Mesendoderm (in vitro differentiated cells): ENCODE data around the gene EXD3.

Experiments used
- DNase-seq: peaks from one replicate; pipeline ENCODE4 v3.0.0; 2013
- H2AK5ac ChIP-seq: 2 replicates; pipeline ENCODE4 v1.6.1; 2013; ENCODE audit warnings: low read length, inconsistent platforms
- H2BK120ac ChIP-seq: 2 replicates; pipeline ENCODE4 v1.6.1; 2013; ENCODE audit warnings: low read depth, mild to moderate bottlenecking, low read length, moderate library complexity, mixed read lengths
- H2BK15ac ChIP-seq: replicated peaks from 2 replicates; pipeline ENCODE4 v1.6.1; 2013; ENCODE audit warnings: low read depth, mild to moderate bottlenecking, moderate library complexity
- H2BK5ac ChIP-seq: 2 replicates; pipeline ENCODE4 v1.6.1; 2013; ENCODE audit warnings: low read length, inconsistent platforms
- H3K18ac ChIP-seq: 2 replicates; pipeline ENCODE4 v1.6.1; 2013; ENCODE audit warnings: mild to moderate bottlenecking, low read length, mixed read lengths
- H3K23ac ChIP-seq: one replicate; pipeline ENCODE4 v1.6.1; 2013; ENCODE audit warnings: low read length
- H3K27ac ChIP-seq: 2 replicates; pipeline ENCODE4 v1.5.1; 2013; ENCODE audit warnings: low read depth, mild to moderate bottlenecking, inconsistent platforms, low read length, moderate library complexity
- H3K27me3 ChIP-seq: 2 replicates; pipeline ENCODE4 v1.6.1; 2013; ENCODE audit warnings: low read length, control low read depth, mild to moderate bottlenecking, inconsistent platforms; ENCODE audit not compliant: insufficient read depth, poor library complexity
- H3K36me3 ChIP-seq: 2 replicates; pipeline ENCODE4 v1.6.1; 2013; ENCODE audit warnings: low read length, inconsistent platforms; ENCODE audit not compliant: control insufficient read depth, insufficient read depth
- H3K4ac ChIP-seq: one replicate; pipeline ENCODE4 v1.6.1; 2013; ENCODE audit warnings: low read depth, mild to moderate bottlenecking, low read length, moderate library complexity
- H3K4me1 ChIP-seq: 2 replicates; pipeline ENCODE4 v1.6.1; 2013; ENCODE audit warnings: low read depth, low read length, inconsistent platforms; ENCODE audit not compliant: control insufficient read depth
- H3K4me2 ChIP-seq: 2 replicates; pipeline ENCODE4 v1.6.1; 2013; ENCODE audit warnings: low read length
- H3K4me3 ChIP-seq: 2 replicates; pipeline ENCODE4 v1.5.1; 2013; ENCODE audit warnings: mild to moderate bottlenecking, low read length
- H3K56ac ChIP-seq: one replicate; pipeline ENCODE4 v1.6.1; 2013; ENCODE audit warnings: low read length
- H3K79me1 ChIP-seq: 2 replicates; pipeline ENCODE4 v1.6.1; 2013; ENCODE audit warnings: low read length, inconsistent platforms
- H3K79me2 ChIP-seq: 2 replicates; pipeline ENCODE4 v1.6.1; 2013; ENCODE audit warnings: mild to moderate bottlenecking, low read length; ENCODE audit not compliant: control insufficient read depth, insufficient read depth
- H3K9ac ChIP-seq: 2 replicates; pipeline ENCODE4 v1.6.1; 2013; ENCODE audit warnings: low read length, inconsistent platforms
- H4K5ac ChIP-seq: one replicate; pipeline ENCODE4 v1.6.1; 2013; ENCODE audit warnings: low read length
- H4K8ac ChIP-seq: one replicate; pipeline ENCODE4 v1.6.1; 2013; ENCODE audit warnings: low read depth, mild to moderate bottlenecking, control low read depth, low read length, moderate library complexity
- WGBS: extraction: QIAGEN DNeasy Blood & Tissue Kit; methylation state at CpG from one replicate; pipeline ENCODE4 v1.1.7; 2013; ENCODE audit warnings: low lambda C conversion rate, missing lambda C conversion rate; ENCODE audit not compliant: insufficient coverage; ENCODE audit errors: extremely low coverage; 5-methylcytosine and 5-hydroxymethylcytosine counted together

EXD3 gene

DNA sequence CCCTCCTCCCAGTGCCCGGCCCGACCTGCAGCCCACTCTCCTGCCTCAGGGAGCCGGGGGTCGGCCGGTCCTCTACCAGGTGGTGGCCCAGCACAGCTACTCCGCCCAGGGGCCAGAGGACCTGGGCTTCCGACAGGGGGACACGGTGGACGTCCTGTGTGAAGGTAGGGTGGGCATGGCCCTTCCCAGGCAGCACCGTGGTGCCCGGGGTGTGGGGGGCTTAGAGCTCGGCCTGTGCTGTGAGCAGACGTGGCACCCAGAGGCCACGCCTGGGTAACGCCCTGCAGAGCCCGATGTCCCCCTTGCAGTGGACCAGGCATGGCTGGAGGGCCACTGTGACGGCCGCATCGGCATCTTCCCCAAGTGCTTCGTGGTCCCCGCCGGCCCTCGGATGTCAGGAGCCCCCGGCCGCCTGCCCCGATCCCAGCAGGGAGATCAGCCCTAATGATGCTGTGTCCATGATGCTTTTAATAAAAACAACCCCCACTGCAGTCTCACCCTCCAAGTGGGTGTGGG is 11.0 kb upstream of the EXD3 start:
- Histone ChIP-seq H3K4me1 (no peaks in the 10 kb centered on the region), H3K23ac (no peak overlapping the region), H3K18ac (no peak overlapping the region), H3K27ac (no peak overlapping the region), H3K79me1 (no peaks in the 10 kb centered on the region), H3K4me2 (no peak overlapping the region), H3K79me2 (no peaks in the 10 kb centered on the region), H2AK5ac (no peak overlapping the region), H2BK5ac (no peak overlapping the region), H2BK120ac (no peak overlapping the region), H3K4me3 (no peak overlapping the region), H3K36me3 (no peaks in the 10 kb centered on the region), H3K4ac (no peak overlapping the region), H3K27me3 (no peaks in the 10 kb centered on the region), H2BK15ac (no peak overlapping the region), H4K8ac (no peak overlapping the region), H4K5ac (no peak overlapping the region), H3K9ac (no peak overlapping the region), H3K56ac (no peak overlapping the region)
- WGBS = no CpG with 5 or more reads among the region's 26 CpGs
- DNase-seq = no peak

DNA sequence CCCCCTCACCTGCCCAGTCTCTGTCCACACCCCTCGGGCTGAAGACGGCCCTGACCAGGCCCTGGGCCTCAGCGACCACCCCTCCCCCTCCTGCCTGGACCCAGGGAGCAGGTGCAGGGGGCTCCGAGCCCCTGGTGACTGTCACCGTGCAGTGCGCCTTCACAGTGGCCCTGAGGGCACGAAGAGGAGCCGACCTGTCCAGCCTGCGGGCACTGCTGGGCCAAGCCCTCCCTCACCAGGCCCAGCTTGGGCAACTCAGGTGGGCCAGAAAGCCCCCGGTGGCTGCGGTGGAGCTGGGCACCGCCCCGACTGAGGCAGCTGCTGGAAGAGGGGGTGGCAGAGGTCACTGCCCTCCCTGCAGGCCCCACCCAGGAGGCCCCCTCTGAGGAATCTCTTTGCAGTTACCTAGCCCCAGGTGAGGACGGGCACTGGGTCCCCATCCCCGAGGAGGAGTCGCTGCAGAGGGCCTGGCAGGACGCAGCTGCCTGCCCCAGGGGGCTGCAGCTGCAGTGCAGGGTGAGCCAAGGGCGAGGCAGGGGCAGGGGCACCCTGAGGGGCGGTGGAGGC is 10.5 kb upstream of the EXD3 start:
- Histone ChIP-seq H4K8ac (no peak overlapping the region), H3K4ac (no peak overlapping the region), H2BK5ac (no peak overlapping the region), H3K4me1 (no peaks in the 10 kb centered on the region), H2BK120ac (no peak overlapping the region), H2AK5ac (no peak overlapping the region), H3K36me3 (no peaks in the 10 kb centered on the region), H3K56ac (no peak overlapping the region), H3K18ac (no peak overlapping the region), H3K27ac (no peak overlapping the region), H3K4me2 (no peak overlapping the region), H3K4me3 (no peak overlapping the region), H3K27me3 (no peaks in the 10 kb centered on the region), H4K5ac (no peak overlapping the region), H3K79me2 (no peaks in the 10 kb centered on the region), H3K9ac (no peak overlapping the region), H3K79me1 (no peaks in the 10 kb centered on the region), H2BK15ac (no peak overlapping the region), H3K23ac (no peak overlapping the region)
- DNase-seq = no peak
- WGBS = no CpG with 5 or more reads among the region's 19 CpGs

DNA sequence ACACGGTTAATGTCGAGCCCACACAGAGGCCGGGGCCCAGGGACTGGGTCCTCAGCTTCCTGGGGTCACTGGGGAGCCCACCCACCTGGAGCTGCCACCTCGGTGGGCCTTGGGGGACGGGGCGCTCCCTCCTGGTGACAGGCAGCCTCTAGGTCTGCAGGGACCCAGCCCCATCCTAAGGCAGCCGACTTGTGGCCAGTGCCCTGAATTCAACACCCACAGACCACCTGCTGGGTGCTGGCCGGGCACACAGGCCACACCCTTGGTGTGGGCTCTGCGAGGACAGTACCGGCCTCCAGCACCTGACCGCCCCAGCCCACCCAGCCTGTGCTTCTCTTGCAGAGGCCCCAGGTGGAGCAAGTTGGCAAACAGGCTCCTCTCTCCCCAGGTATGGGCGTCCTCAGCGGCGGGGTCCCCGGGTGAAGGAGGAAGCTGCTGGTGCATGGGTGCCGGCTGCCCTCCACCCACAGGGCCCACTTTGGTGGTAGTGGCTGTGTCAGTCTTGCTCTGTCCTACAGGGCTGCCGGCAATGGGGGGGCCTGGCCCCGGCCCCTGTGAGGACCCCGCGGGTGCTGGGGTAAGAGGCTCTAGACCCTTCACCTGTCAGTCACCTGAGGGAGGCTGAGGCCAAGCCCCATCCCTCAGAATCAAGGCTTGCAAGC is 9.9 kb upstream of the EXD3 start:
- Histone ChIP-seq H4K5ac (no peak overlapping the region), H3K9ac (no peak overlapping the region), H3K79me1 (no peaks in the 10 kb centered on the region), H3K79me2 (no peaks in the 10 kb centered on the region), H2AK5ac (no peak overlapping the region), H3K27me3 (no peaks in the 10 kb centered on the region), H2BK5ac (no peak overlapping the region), H2BK15ac (no peak overlapping the region), H4K8ac (no peak overlapping the region), H3K23ac (no peak overlapping the region), H3K18ac (no peak overlapping the region), H3K4me1 (no peaks in the 10 kb centered on the region), H3K27ac (no peak overlapping the region), H3K4ac (no peak overlapping the region), H2BK120ac (no peak overlapping the region), H3K4me2 (no peak overlapping the region), H3K4me3 (no peak overlapping the region), H3K56ac (no peak overlapping the region), H3K36me3 (no peaks in the 10 kb centered on the region)
- WGBS = no CpG with 5 or more reads among the region's 20 CpGs
- DNase-seq = no peak

DNA sequence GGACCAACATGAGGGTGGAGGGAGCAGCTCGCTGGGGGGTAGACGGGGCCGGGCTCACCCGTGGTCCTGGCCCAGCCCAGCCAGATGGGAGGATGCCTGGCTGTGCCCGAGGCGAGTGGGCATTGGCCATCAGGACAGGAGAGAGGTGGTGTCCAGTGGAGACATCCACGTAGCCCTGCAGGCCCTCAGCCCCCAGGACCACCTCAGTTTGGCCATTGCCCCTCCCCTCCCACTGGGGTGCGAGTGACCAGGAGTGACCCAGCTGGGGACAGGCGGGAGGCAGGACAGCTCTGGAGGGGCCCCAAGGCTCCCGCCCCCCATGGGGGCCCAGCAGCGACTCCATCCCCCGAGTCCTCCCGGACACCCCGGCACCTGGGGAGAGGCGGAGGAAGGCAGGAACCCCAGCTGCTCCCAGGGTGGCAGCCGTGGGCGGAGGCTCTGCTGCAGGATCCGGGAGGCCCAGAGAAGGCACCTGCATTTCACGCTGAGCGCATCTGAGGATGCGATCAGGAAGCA is 8.5 kb upstream of the EXD3 start:
- Histone ChIP-seq H3K9ac (no peak overlapping the region), H3K36me3 (no peaks in the 10 kb centered on the region), H3K56ac (no peak overlapping the region), H2BK5ac (no peak overlapping the region), H4K8ac (no peak overlapping the region), H4K5ac (no peak overlapping the region), H2AK5ac (no peak overlapping the region), H3K4me2 (no peak overlapping the region), H3K79me1 (no peaks in the 10 kb centered on the region), H3K4ac (no peak overlapping the region), H3K27me3 (no peaks in the 10 kb centered on the region), H3K4me3 (no peak overlapping the region), H3K23ac (no peak overlapping the region), H3K18ac (no peak overlapping the region), H3K27ac (no peak overlapping the region), H2BK15ac (no peak overlapping the region), H2BK120ac (no peak overlapping the region), H3K79me2 (no peaks in the 10 kb centered on the region), H3K4me1 (no peaks in the 10 kb centered on the region)
- DNase-seq = no peak
- WGBS = no CpG with 5 or more reads among the region's 21 CpGs

DNA sequence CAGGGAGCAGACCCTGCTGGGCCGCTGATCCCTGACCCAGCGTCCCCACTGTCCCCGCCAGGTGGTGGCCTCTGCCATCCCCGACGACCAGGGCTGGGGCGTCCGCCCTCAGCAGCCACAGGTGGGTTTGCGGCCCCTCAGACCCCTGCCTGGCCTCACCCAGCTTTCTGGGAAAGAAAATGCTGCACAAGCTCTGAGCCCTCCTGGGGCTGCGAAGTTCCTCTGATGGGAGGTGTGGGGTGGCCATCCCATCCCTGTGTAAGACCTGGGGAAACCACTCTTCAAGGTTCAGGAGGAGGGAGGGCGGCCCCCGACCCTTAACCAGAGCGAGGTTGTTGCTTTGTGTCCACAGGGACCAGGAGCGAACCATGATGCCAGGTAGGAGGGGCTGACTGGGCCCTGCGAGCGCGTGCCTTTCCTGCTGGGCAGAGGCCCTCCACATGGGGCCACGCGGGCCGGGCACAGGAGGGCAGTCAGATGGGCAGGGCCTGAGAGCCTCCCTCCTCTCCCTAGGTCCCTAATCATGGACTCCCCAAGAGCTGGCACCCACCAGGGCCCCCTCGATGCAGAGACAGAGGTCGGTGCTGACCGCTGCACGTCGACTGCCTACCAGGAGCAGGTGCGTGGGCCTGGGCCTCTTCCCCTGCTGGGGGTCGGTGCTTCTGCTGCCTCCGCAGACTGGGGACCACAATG is 7.9 kb upstream of the EXD3 start:
- no peak overlapping the region for H2BK5ac ChIP-seq
- no peaks in the 10 kb centered on the region for H3K27me3 ChIP-seq
- H3K4me3 ChIP-seq = no peak overlapping the region
- H3K79me1 ChIP-seq = no peaks in the 10 kb centered on the region
- H4K5ac ChIP-seq = no peak overlapping the region
- H3K4me1 ChIP-seq = no peaks in the 10 kb centered on the region
- H2BK15ac ChIP-seq = no peak overlapping the region
- no peak overlapping the region for H3K4ac ChIP-seq
- no peaks in the 10 kb centered on the region for H3K36me3 ChIP-seq
- H3K79me2 ChIP-seq = no peaks in the 10 kb centered on the region
- H3K27ac ChIP-seq = no peak overlapping the region
- no peak overlapping the region for H3K4me2 ChIP-seq
- no peak overlapping the region for H3K9ac ChIP-seq
- no peak overlapping the region for H3K18ac ChIP-seq
- H3K56ac ChIP-seq = no peak overlapping the region
- H2AK5ac ChIP-seq = no peak overlapping the region
- H4K8ac ChIP-seq = no peak overlapping the region
- WGBS = no CpG with 5 or more reads among the region's 27 CpGs
- H2BK120ac ChIP-seq = no peak overlapping the region
- H3K23ac ChIP-seq = no peak overlapping the region
- no peak for DNase-seq
